ENCODE results near the gene CGNL1.

CGNL1 gene

GRCh38 chr15:57548835-57549234, 172.5 kb downstream of the CGNL1 start:
- DNase-seq (ENCODE audit: low read depth), result no peak

- DNase-seq (ENCODE audit: low read depth), result no peak
Observed at GRCh38 chr15:57549935-57550334, 173.6 kb downstream of the CGNL1 start.

GRCh38 chr15:57550640-57551039, 174.3 kb downstream of the CGNL1 start:
- no peak for DNase-seq (ENCODE audit: low read depth)

- no peak for DNase-seq (ENCODE audit: low read depth)
Observed at GRCh38 chr15:57551715-57552677, 175.7 kb downstream of the CGNL1 start.

- no peak for DNase-seq (ENCODE audit: low read depth)
Observed at GRCh38 chr15:57552678-57553334, 176.5 kb downstream of the CGNL1 start.

- no peak for DNase-seq (ENCODE audit: low read depth)
Observed at GRCh38 chr15:57553526-57553925, 177.2 kb downstream of the CGNL1 start.

GRCh38 chr15:57554063-57554811, 177.9 kb downstream of the CGNL1 start:
- DNase-seq (ENCODE audit: low read depth), result no peak

GRCh38 chr15:57554812-57555179, 178.5 kb downstream of the CGNL1 start:
- DNase-seq (ENCODE audit: low read depth), result no peak

- DNase-seq (ENCODE audit: low read depth), result no peak
Observed at GRCh38 chr15:57555270-57555669, 179.0 kb downstream of the CGNL1 start.

GRCh38 chr15:57556040-57556439, 179.7 kb downstream of the CGNL1 start:
- no peak for DNase-seq (ENCODE audit: low read depth)

- no peak for DNase-seq (ENCODE audit: low read depth)
Observed at GRCh38 chr15:57557267-57557666, 181.0 kb downstream of the CGNL1 start.

- no peak for DNase-seq (ENCODE audit: low read depth)
Observed at GRCh38 chr15:57557810-57558209, 181.5 kb downstream of the CGNL1 start.

- no peak for DNase-seq (ENCODE audit: low read depth)
Observed at GRCh38 chr15:57559875-57560274, 183.6 kb downstream of the CGNL1 start.

- peak; percentile 37 for DNase-seq (ENCODE audit: low read depth)
Observed at GRCh38 chr15:57561041-57561711, 184.9 kb downstream of the CGNL1 start.

GRCh38 chr15:57562196-57562769, 186.0 kb downstream of the CGNL1 start:
- DNase-seq (ENCODE audit: low read depth), result no peak

- no peak for DNase-seq (ENCODE audit: low read depth)
Observed at GRCh38 chr15:57563416-57563815, 187.1 kb downstream of the CGNL1 start.

GRCh38 chr15:57565311-57565710, 189.0 kb downstream of the CGNL1 start:
- DNase-seq (ENCODE audit: low read depth), result no peak

GRCh38 chr15:57566834-57567233, 190.5 kb downstream of the CGNL1 start:
- DNase-seq (ENCODE audit: low read depth), result no peak

- DNase-seq (ENCODE audit: low read depth), result no peak
Observed at GRCh38 chr15:57567891-57568290, 191.6 kb downstream of the CGNL1 start.

GRCh38 chr15:57568299-57568698, 192.0 kb downstream of the CGNL1 start:
- DNase-seq (ENCODE audit: low read depth), result no peak

- DNase-seq (ENCODE audit: low read depth), result no peak
Observed at GRCh38 chr15:57570340-57570739, 194.0 kb downstream of the CGNL1 start.

GRCh38 chr15:57570994-57571393, 194.7 kb downstream of the CGNL1 start:
- no peak for DNase-seq (ENCODE audit: low read depth)
